Mesenteric fat pad (tissue), 1 donor: ENCODE data around the gene KDM4B. TPM values are rescaled to one million over a fixed set of nuclear protein-coding genes. Genes with fewer than 3 reads are reported as not detected.

ENCODE experiments used
- DNase-seq: peaks from one replicate; pipeline ENCODE4 v3.0.0-alpha.2; 2020; ENCODE audit warnings: low spot score
- total RNA-seq: library from RNA; stranded (reverse); fragmentation: NEBNext Ultra II Directional; extraction: Animal tissue kit (Norgen Biotek cat#: 25700); gene quantifications from one replicate; pipeline ENCODE4 v1.2.1, GENCODE V29; 2021
- donor health status: DM: yes; HTN: yes; CAD: no.

The KDM4B gene
- total RNA-seq, 1 donor from 2014 or later = 46.1 TPM

GRCh38 chr19:4984438-4984990 lies 15.6 kb downstream of the KDM4B start:
- DNase-seq = no peak

GRCh38 chr19:4985551-4985991 lies 16.7 kb downstream of the KDM4B start:
- no peak for DNase-seq

GRCh38 chr19:4986056-4986455 lies 17.1 kb downstream of the KDM4B start:
- no peak for DNase-seq

- no peak for DNase-seq
Measured at GRCh38 chr19:4986471-4986891, 17.6 kb downstream of the KDM4B start.

GRCh38 chr19:4987256-4987655 lies 18.3 kb downstream of the KDM4B start:
- DNase-seq = no peak

GRCh38 chr19:4987692-4988370 lies 18.9 kb downstream of the KDM4B start:
- no peak for DNase-seq

- no peak for DNase-seq
Measured at GRCh38 chr19:4988770-4989251, 19.9 kb downstream of the KDM4B start.

- DNase-seq = no peak
Measured at GRCh38 chr19:4990306-4990705, 21.4 kb downstream of the KDM4B start.

GRCh38 chr19:4991538-4991937 lies 22.6 kb downstream of the KDM4B start:
- no peak for DNase-seq

GRCh38 chr19:4991996-4992698 lies 23.2 kb downstream of the KDM4B start:
- DNase-seq = no peak

- DNase-seq = no peak
Measured at GRCh38 chr19:4993683-4994082, 24.8 kb downstream of the KDM4B start.

GRCh38 chr19:4996701-4997100 lies 27.8 kb downstream of the KDM4B start:
- no peak for DNase-seq

GRCh38 chr19:4997297-4997696 lies 28.4 kb downstream of the KDM4B start:
- no peak for DNase-seq

GRCh38 chr19:5000120-5000611 lies 31.3 kb downstream of the KDM4B start:
- DNase-seq = no peak

- no peak for DNase-seq
Measured at GRCh38 chr19:5001615-5002014, 32.7 kb downstream of the KDM4B start.

GRCh38 chr19:5002143-5002542 lies 33.2 kb downstream of the KDM4B start:
- DNase-seq = no peak

GRCh38 chr19:5003781-5004180 lies 34.9 kb downstream of the KDM4B start:
- no peak for DNase-seq

GRCh38 chr19:5005096-5005495 lies 36.2 kb downstream of the KDM4B start:
- no peak for DNase-seq

GRCh38 chr19:5006201-5006600 lies 37.3 kb downstream of the KDM4B start:
- no peak for DNase-seq

- no peak for DNase-seq
Measured at GRCh38 chr19:5006821-5007220, 37.9 kb downstream of the KDM4B start.

- no peak for DNase-seq
Measured at GRCh38 chr19:5011476-5012238, 42.7 kb downstream of the KDM4B start.
